Memory B cell (primary cell): ENCODE data around the gene DEFB114.
"Not testable (repeated sequence)": the region's sequence is repeated elsewhere in the genome, so short reads cannot be mapped to it uniquely, and the experiment has no call there.

Source experiments
- ATAC-seq: fragments of 150-1000 bp; cut with Tn5 transposase; 2 replicates; pipeline ENCODE4 v1.10.0; 2021; ENCODE audit warnings: low read depth, mild to moderate bottlenecking, moderate library complexity
- DNase-seq, 2 donors: peaks; one replicate each; pipeline ENCODE4 v3.0.0; 2022; ENCODE audit warnings: low spot score in 2 of 2
- H3K27ac Mint-ChIP-seq: one replicate; pipeline ENCODE4 v1.8.0; 2022; ENCODE audit warnings: mild to moderate bottlenecking, moderate library complexity, mixed read lengths
- H3K27me3 Mint-ChIP-seq: one replicate; pipeline ENCODE4 v1.8.0; 2022; ENCODE audit warnings: mixed read lengths
- H3K36me3 Mint-ChIP-seq: one replicate; pipeline ENCODE4 v1.8.0; 2022; ENCODE audit warnings: mild to moderate bottlenecking, mixed read lengths
- H3K4me1 Mint-ChIP-seq: one replicate; pipeline ENCODE4 v1.8.0; 2022; ENCODE audit warnings: mixed read lengths
- H3K4me3 Mint-ChIP-seq: one replicate; pipeline ENCODE4 v1.8.0; 2022; ENCODE audit warnings: mild to moderate bottlenecking, moderate library complexity, mixed read lengths
- H3K9me3 Mint-ChIP-seq: one replicate; pipeline ENCODE4 v1.8.0; 2022; ENCODE audit warnings: mixed read lengths

The DEFB114 gene

GRCh38 chr6:49955847-49956246 lies 8.1 kb downstream of the DEFB114 start:
- no peak overlapping the region for H3K4me3 Mint-ChIP-seq
- H3K36me3 Mint-ChIP-seq: no peaks in the 10 kb centered on the region
- ATAC-seq: no peak
- H3K27me3 Mint-ChIP-seq: no peaks in the 10 kb centered on the region
- H3K9me3 Mint-ChIP-seq: peaks cover 8% of the 10 kb centered on the region
- H3K27ac Mint-ChIP-seq: no peak overlapping the region
- no peak for DNase-seq
- H3K4me1 Mint-ChIP-seq: no peaks in the 10 kb centered on the region

DNA sequence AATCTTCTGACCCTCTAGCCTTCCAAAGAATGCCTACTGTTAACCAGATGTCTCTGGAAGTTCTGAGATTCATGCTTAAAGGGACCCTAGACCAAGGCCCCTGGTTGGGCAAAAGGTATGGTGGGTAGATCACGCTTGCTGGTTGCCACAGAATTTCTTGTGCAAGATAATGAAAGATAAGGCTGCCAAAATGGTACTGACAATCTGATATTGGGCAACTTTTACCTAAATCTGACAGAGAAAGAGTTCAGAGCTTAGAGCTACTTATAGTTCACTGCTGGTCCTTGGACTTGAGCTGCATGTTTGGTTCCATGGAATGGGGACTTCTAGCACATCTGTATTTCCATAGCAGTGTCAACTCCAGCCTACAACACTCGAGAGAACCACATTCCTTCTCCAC lies 12.0 kb downstream of the DEFB114 start:
- no peaks in the 10 kb centered on the region for H3K27me3 Mint-ChIP-seq
- H3K4me3 Mint-ChIP-seq: no peak overlapping the region
- ATAC-seq (no peak), DNase-seq (no peak)
- peaks cover 6% of the 10 kb centered on the region for H3K9me3 Mint-ChIP-seq
- no peaks in the 10 kb centered on the region for H3K4me1 Mint-ChIP-seq
- no peaks in the 10 kb centered on the region for H3K36me3 Mint-ChIP-seq
- no peak overlapping the region for H3K27ac Mint-ChIP-seq

DNA sequence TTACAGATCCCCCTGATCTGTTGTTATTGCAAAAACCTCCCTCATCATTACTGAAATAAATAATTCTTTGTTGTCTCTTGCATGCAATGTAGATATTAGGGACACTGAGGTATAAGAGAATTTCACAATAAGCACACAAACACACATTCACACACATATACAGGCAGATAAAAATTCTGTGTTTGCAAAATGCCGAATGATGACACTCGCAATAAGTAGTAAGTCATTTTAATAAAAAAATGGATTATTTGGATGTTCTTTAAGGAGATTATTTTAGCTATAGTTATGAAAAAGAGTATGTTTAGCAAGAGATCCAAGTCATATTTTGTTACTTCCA lies 13.6 kb downstream of the DEFB114 start:
- Mint-ChIP-seq H3K27ac (no peak overlapping the region), H3K4me3 (no peak overlapping the region), H3K27me3 (no peaks in the 10 kb centered on the region), H3K9me3 (peaks cover 5% of the 10 kb centered on the region), H3K4me1 (no peaks in the 10 kb centered on the region), H3K36me3 (no peaks in the 10 kb centered on the region)
- ATAC-seq: no peak
- DNase-seq: no peak

GRCh38 chr6:49949062-49949461 lies 14.9 kb downstream of the DEFB114 start:
- H3K4me1 Mint-ChIP-seq: no peaks in the 10 kb centered on the region
- no peaks in the 10 kb centered on the region for H3K27me3 Mint-ChIP-seq
- ATAC-seq (no peak), DNase-seq (no peak)
- no peak overlapping the region for H3K4me3 Mint-ChIP-seq
- no peaks in the 10 kb centered on the region for H3K36me3 Mint-ChIP-seq
- H3K27ac Mint-ChIP-seq: no peak overlapping the region
- peaks cover 6% of the 10 kb centered on the region for H3K9me3 Mint-ChIP-seq

GRCh38 chr6:49946835-49947234 lies 17.1 kb downstream of the DEFB114 start:
- no peak for ATAC-seq
- Mint-ChIP-seq H3K27me3 (no peaks in the 10 kb centered on the region), H3K27ac (no peak overlapping the region), H3K36me3 (no peaks in the 10 kb centered on the region), H3K4me1 (no peaks in the 10 kb centered on the region), H3K4me3 (no peak overlapping the region), H3K9me3 (peaks cover 7% of the 10 kb centered on the region)
- DNase-seq: no peak

GRCh38 chr6:49944068-49944467 lies 19.9 kb downstream of the DEFB114 start:
- H3K27ac Mint-ChIP-seq, ATAC-seq, H3K4me1 Mint-ChIP-seq, DNase-seq, H3K4me3 Mint-ChIP-seq, H3K36me3 Mint-ChIP-seq, H3K27me3 Mint-ChIP-seq, H3K9me3 Mint-ChIP-seq: not testable (repeated sequence)

- Mint-ChIP-seq H3K4me3 (no peak overlapping the region), H3K4me1 (no peaks in the 10 kb centered on the region), H3K9me3 (peaks cover 7% of the 10 kb centered on the region), H3K27ac (no peak overlapping the region), H3K27me3 (no peaks in the 10 kb centered on the region), H3K36me3 (no peaks in the 10 kb centered on the region)
- DNase-seq (no peak), ATAC-seq (no peak)
These were observed 23.9 kb downstream of the DEFB114 start for GRCh38 chr6:49939993-49940498.

- Mint-ChIP-seq H3K27me3 (no peaks in the 10 kb centered on the region), H3K36me3 (no peaks in the 10 kb centered on the region), H3K4me3 (no peak overlapping the region), H3K27ac (no peak overlapping the region), H3K4me1 (no peaks in the 10 kb centered on the region), H3K9me3 (peaks cover 3% of the 10 kb centered on the region)
- no peak for ATAC-seq
- DNase-seq: no peak
These were observed 26.2 kb downstream of the DEFB114 start for GRCh38 chr6:49937811-49938210.

DNA sequence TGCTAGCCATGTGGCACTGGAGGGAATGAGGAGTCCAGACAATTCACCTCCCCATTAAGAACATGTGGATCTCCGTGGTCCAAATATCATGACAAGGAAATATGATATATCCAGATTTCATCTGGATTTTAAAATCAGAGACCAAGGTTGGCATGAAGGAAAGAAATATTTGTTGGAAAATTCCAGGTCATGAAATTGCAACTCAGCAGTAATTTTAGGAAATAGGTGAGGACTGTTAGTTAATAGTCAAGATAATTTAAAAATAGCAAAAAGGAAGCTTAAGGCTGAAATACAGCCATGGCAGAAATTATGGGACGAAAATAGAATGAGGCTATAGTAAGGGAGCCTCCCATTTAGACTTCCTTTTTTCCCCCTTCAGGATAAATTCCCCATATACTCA lies 26.9 kb downstream of the DEFB114 start:
- ATAC-seq (no peak), DNase-seq (no peak)
- Mint-ChIP-seq H3K36me3 (no peaks in the 10 kb centered on the region), H3K4me1 (no peaks in the 10 kb centered on the region), H3K9me3 (peaks cover 3% of the 10 kb centered on the region), H3K27ac (no peak overlapping the region), H3K4me3 (no peak overlapping the region), H3K27me3 (no peaks in the 10 kb centered on the region)

DNA sequence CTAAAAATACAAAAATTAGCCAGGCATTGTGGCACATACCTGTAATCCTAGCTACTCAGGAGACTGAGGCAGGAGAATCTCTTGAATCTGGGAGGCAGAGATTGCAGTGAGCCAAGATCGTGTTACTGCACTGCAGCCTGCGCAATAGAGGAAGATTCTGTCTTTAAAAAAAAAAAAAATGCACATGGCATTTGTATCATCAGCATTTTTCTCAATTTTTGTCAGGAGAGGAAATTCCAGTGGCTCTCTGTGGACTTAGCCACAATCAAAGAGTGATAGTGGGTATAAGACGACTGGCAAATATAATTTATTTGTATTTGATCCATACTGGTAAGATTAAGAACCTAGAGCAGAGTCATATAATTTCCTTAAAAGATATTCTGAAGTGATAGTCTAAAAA lies 28.6 kb downstream of the DEFB114 start:
- no peaks in the 10 kb centered on the region for H3K4me1 Mint-ChIP-seq
- H3K27ac Mint-ChIP-seq: no peak overlapping the region
- H3K9me3 Mint-ChIP-seq: peaks cover 3% of the 10 kb centered on the region
- H3K36me3 Mint-ChIP-seq: no peaks in the 10 kb centered on the region
- no peak overlapping the region for H3K4me3 Mint-ChIP-seq
- ATAC-seq (no peak), DNase-seq (no peak)
- H3K27me3 Mint-ChIP-seq: no peaks in the 10 kb centered on the region

GRCh38 chr6:49934770-49935169 lies 29.2 kb downstream of the DEFB114 start:
- H3K36me3 Mint-ChIP-seq: no peaks in the 10 kb centered on the region
- H3K4me3 Mint-ChIP-seq: no peak overlapping the region
- no peak for DNase-seq
- no peak overlapping the region for H3K27ac Mint-ChIP-seq
- H3K4me1 Mint-ChIP-seq: no peaks in the 10 kb centered on the region
- H3K9me3 Mint-ChIP-seq: peaks cover 3% of the 10 kb centered on the region
- ATAC-seq: no peak
- H3K27me3 Mint-ChIP-seq: no peaks in the 10 kb centered on the region

GRCh38 chr6:49933526-49933925 lies 30.4 kb downstream of the DEFB114 start:
- Mint-ChIP-seq H3K4me3 (no peak overlapping the region), H3K27ac (no peak overlapping the region), H3K4me1 (no peaks in the 10 kb centered on the region), H3K27me3 (no peaks in the 10 kb centered on the region), H3K36me3 (no peaks in the 10 kb centered on the region), H3K9me3 (peaks cover 3% of the 10 kb centered on the region)
- no peak for DNase-seq
- no peak for ATAC-seq

DNA sequence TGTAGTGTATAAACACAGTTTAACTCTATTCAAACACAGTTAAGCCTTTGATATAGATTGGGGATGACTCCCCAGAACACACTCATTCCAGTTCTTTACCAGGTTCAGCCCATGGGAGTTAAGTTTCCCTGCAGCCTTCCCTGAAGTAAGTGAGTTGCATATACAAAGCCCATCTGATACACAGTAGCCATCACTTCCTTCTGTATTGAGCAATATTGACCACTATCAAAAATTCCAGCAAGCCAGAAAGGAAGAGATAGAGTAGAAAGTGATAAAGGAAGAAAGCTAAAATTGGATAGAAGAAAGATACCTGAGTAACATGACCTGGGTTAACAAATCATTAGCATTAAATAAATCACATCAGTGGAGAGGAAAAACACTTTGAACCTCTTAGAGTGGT lies 34.6 kb downstream of the DEFB114 start:
- ATAC-seq: no peak
- Mint-ChIP-seq H3K27me3 (no peaks in the 10 kb centered on the region), H3K9me3 (peaks cover 2% of the 10 kb centered on the region), H3K36me3 (no peaks in the 10 kb centered on the region), H3K27ac (no peak overlapping the region), H3K4me3 (no peak overlapping the region), H3K4me1 (no peaks in the 10 kb centered on the region)
- no peak for DNase-seq

DNA sequence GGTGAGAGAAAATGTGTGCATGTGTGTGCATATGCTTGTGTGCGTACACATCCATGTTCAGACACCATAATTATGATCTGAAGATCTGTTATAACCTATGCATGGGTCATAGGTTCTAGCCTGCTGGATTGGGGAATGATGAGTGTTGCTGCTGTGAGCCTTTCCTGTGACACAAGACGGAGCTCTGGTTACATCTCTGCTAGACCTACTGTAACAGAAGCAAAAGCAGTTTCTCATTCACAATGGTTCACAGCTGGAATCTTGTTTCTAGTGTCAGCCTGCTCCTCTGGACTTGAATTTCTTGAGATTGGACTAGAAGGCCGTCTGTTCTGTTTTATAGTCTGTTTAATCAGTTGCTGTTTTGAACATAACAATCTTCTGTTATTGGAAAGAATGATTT lies 40.1 kb downstream of the DEFB114 start:
- no peak for ATAC-seq
- Mint-ChIP-seq H3K27ac (no peak overlapping the region), H3K9me3 (peaks cover 8% of the 10 kb centered on the region), H3K4me1 (no peaks in the 10 kb centered on the region), H3K27me3 (no peaks in the 10 kb centered on the region), H3K4me3 (no peak overlapping the region), H3K36me3 (no peaks in the 10 kb centered on the region)
- no peak for DNase-seq

DNA sequence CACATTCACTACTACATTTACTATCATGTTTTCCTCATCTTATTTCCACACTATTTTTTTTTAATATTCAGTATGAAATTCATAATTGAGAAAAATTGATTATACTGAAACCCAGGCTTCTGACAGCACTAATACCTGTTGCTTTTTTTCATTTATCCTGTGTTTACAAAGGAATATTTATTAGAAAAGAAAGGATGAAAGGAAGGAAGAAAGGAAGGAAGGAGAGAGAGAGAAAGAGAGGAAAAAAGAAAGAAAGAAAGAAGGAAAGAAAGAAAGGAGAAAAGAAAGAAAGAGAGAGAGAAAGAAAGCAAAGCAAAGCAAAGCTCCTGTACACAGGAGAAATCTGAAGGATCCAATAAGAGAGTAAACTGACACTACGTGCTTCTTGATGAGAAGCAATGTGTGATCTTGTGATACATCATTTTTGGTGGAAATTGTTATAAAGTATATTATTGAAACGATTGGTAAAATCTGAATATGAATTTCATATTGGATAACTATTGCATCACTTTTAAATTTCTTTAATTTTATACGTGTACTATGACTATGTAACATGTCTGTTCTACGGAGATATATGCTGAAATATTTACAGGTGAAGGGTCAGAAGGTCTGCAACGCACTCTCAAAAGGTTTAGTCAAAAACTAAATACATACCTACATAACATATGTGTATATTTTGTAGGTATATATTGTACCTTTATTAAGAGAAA lies 43.9 kb downstream of the DEFB114 start:
- H3K27me3 Mint-ChIP-seq: no peaks in the 10 kb centered on the region
- H3K27ac Mint-ChIP-seq: no peak overlapping the region

More for the DNA sequence above, 43.9 kb downstream of the DEFB114 start:
- Mint-ChIP-seq H3K4me3 (no peak overlapping the region), H3K4me1 (no peaks in the 10 kb centered on the region), H3K9me3 (peaks cover 6% of the 10 kb centered on the region), H3K36me3 (no peaks in the 10 kb centered on the region)
- ATAC-seq (no peak), DNase-seq (no peak)
